CD4-positive, alpha-beta T cell treated with Interleukin-4 for 4 hours (primary cell): ENCODE data around the gene KLHL3.

Experiments
- DNase-seq: peaks from one replicate; pipeline ENCODE4 v3.0.0-alpha.2; 2020

Gene KLHL3

GRCh38 chr5:137741718-137742117, 5.8 kb upstream of the KLHL3 start:
- DNase-seq: no peak

GRCh38 chr5:137739737-137740136, 3.8 kb upstream of the KLHL3 start:
- DNase-seq: no peak

GRCh38 chr5:137738947-137739346, 3.1 kb upstream of the KLHL3 start:
- no peak for DNase-seq

- DNase-seq: peak; percentile 62
Measured at GRCh38 chr5:137737349-137738131, 1.7 kb upstream of the KLHL3 start.

DNA sequence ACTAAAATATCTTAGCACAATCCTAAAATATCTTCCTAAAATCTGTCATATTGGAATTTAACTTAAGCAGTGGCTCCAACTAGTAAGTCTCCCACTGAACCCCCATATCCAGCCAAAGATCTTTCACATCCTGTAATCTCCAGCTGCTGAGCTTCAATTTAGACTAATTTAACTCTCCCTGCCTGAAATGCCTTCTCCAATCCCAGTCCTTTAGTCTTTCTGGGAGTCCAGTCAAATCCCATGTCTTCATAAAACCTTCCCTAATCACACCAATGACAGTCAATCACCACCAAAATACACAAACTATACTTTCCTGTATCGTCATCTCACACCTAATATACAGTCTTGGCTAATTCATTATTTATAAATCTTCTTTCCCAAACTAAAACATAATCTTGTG, 607 bp upstream of the KLHL3 start:
- DNase-seq: no peak

DNA sequence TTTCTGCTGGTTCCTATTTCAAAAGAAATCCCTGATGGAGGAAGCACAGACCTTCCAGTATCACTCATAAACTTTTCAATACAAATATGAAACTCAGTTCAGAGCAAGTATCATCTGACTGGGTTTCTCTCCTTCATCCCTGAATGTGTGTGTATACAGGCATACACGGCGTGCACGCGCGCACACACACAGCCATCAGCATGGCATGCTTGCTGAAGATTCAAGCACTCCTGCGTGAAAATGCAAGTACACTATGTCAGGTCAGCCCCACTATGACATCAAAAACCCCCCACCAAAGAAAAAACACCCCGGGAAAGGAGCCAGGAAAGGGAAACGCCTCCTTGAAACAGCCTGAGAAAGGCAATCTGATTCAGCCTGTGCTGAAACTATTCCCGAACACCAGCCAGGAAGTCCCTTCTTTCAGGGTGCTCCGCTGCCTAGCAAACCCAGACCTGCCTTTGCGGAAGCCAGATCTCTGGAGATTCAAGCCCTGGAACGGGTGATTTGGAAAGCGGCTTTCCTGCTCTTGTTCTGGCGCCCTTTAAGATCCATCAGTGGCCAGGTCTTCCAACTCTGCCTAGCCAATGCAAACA, 831 bp downstream of the KLHL3 start:
- DNase-seq: no peak

GRCh38 chr5:137734331-137734730, 1.6 kb downstream of the KLHL3 start:
- DNase-seq: no peak

DNA sequence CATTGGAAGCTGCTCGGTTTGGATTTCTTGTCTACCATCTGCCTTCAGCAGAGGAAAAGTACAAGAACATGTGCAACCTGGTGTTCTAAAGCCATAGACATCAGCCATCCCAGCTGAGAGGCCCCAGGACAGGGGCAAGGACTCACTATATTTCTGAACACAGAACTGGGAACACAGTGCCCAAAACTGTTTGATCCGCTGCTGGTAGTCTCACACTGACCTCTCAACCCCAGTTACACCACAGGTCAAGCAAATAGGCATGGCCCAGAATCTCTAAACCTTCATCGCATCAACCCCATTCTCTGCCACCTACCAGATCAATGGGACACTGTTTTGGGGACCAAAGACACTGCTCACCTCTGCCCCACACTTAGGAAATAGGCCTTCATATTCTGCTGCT, 2.0 kb downstream of the KLHL3 start:
- no peak for DNase-seq

DNA sequence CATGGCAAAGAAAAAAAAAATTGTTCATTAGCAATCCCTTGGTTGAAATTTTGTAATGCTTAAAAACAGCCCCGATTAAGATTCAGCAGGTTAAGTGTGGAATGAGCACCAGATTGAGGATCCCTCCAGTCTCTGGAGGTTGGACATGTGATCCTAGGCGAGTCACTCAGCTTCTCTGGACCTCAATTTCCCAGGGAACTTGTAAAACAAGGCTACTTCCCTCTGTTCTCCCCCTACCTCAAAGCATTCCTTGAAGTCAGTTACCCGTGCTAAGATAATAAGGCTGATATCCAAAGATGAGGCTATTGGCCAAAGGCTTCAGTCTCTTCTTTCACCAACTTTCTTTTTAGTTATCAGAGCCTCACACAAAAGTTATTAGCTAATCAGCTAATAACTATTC, 2.9 kb downstream of the KLHL3 start:
- DNase-seq: no peak

DNA sequence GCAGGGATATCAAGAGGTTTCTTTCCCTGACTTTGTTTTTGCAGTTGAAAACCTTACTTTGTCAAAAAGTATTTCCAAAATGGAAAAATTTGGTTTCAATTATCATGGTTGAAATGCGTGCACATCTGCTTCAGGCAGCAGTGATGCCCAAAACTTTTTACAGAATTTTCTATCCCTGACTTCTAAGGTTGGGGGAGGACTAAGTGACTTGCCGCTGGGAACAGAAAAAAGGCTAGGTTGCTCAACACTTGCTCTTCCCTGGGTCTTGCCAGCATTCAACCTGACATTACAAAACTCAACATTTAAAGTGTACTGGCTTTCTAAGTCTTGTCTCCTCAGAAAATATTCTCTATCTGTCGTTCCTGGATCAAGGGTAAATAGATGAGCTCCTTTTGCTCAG, 4.7 kb downstream of the KLHL3 start:
- DNase-seq: no peak

DNA sequence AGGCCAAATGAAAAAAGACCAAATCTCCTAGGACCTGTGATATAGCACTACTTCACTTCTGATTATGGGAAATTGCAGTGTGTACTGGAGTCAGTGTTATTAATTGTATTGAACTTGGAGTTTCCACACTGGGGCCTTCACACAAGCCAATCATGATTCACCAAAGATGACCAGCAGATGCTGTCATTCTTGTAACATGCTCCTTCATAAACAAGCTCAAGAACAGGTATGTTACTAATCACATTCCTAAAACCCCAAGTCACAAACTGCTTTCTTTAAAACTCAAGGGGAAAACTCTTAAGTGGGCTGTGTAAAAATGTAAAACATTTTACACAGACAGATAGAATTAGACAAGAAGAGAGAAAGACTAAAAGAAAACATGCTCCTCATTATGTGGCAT, 5.6 kb downstream of the KLHL3 start:
- no peak for DNase-seq

- DNase-seq: no peak
Measured at GRCh38 chr5:137728048-137728447, 7.8 kb downstream of the KLHL3 start.

DNA sequence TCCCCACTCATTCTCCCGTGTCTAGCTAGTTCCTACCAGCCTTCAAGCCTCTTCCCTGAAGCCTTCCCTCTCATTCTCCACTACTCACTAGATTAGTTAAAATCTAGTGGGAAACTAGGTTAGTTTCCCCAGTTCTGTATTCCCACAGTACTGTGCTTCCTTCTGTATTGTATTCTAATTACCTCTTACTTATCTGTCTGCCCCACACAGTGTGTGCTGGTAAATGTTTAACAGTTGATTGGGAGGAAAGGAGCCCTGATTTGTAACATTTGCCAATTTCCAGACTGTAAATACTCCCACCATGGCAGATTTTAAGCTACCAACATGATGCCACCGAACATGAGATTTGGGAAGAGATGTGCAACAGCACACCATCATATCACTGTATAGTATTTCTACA, 8.3 kb downstream of the KLHL3 start:
- no peak for DNase-seq

GRCh38 chr5:137724251-137724650, 11.6 kb downstream of the KLHL3 start:
- no peak for DNase-seq

- DNase-seq: no peak
Measured at GRCh38 chr5:137718611-137719010, 17.3 kb downstream of the KLHL3 start.

DNA sequence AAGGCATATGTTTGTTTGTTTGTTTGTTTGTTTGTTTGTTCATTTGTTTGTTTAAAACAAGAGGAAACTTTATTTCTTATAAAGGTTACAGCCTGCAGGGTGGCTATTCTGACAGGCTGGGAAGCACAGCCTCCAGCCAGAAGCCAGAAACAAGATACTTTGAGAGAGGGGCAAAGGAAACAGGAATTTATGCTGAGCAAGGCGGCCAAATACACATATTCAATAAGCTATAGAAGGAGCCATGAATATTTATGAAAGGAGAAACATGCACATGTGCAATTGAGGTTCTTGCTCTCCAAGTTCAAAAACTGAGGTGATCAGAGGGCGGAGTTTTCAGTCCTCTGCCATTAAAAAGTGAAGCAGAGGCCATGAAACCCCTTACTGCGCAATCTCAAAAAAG, 19.6 kb downstream of the KLHL3 start:
- DNase-seq: no peak

- DNase-seq: no peak
Measured at GRCh38 chr5:137715456-137715855, 20.4 kb downstream of the KLHL3 start.

- DNase-seq: no peak
Measured at GRCh38 chr5:137714946-137715345, 20.9 kb downstream of the KLHL3 start.

DNA sequence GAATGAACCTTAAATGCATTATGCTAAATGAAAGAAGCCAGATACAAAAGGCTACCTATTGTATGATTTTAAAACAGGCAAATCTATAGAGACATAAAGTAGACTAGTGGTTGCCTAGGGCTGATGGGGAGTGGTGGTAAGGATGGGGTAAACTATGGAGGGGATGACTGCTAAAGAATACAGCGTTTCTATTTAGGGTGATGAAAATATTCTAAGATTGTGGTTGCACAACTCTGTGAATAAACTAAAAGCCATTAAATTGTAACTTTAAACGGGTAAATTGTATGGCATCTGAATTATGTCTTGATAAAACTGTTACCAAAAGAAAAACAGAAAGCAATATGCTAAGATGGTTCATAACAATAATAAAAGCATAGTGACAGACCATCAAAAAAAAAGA, 21.4 kb downstream of the KLHL3 start:
- DNase-seq: no peak

DNA sequence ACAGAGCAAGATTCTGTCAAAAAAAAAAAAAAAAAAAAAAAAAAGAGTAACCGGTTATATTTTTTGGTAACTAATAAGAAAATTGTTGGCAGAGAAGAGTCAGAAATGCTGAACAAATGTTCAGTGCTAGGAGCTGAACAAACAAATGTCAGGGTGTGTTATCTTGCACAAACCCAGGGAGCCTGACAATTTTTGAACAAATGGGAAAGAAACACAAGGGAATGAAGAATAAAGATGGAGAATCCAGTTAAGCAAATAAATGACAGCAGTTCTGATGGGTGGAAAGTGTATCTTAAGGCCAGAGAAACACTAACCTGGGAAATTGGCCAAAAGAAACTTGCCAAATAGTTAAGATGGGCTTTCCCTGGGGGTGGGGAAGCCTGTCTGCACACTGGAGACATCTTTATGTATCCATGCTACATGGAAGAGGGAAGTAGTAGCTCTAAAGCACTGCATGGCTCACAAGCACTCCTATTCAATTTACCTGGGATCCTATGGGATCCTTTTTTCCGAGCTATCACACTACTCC, 23.7 kb downstream of the KLHL3 start:
- DNase-seq: no peak

DNA sequence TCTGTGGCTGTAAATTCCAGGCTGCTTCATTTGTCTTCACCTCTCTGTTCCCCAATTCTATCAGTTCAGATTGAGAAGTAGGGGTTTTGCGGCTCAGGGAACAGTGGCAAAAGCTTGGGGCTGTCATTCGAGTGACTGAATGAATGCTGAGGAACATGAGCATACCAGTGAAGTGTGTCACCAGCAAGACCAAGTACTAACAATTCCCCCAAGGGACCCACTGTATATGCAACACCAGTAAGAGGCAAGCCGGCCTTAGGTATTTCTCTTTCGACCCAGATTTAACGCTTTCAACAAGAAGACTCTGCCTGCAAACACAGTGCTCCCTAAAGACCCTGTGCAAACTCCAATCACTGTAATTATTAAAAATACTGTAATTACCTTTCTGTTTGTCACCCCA, 25.8 kb downstream of the KLHL3 start:
- DNase-seq: no peak

GRCh38 chr5:137708796-137709559, 26.9 kb downstream of the KLHL3 start:
- no peak for DNase-seq

GRCh38 chr5:137708062-137708461, 27.8 kb downstream of the KLHL3 start:
- DNase-seq: no peak

DNA sequence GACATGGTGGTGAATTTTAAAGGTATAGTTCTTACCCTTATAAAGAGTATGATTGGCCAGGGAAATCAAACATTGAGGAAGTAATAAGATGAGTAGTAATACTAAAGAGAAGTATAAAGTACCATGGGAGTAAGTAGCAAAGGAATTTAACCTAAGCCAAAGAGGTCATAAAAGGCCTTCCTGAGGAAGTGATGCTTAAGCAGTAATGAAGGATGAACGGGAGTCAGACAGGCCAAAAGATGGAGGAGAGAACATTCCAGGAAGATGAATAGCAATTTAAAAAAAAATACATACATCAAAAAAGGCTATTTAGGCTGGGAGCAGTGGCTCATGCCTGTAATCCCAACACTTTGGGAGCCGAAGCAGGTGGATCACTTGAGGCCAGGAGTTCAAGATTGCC, 29.0 kb downstream of the KLHL3 start:
- no peak for DNase-seq
